ENCODE measurements around the gene CDAN1.
"Not testable (repeated sequence)": the region's sequence is repeated elsewhere in the genome, so short reads cannot be mapped to it uniquely, and the experiment has no call there.

The CDAN1 gene

GRCh38 chr15:42688301-42688700 lies 48.6 kb downstream of the CDAN1 start:
- H3K4me3 ChIP-seq (ENCODE audit: low read depth, low read length) = no peak overlapping the region

GRCh38 chr15:42687740-42688139 lies 49.2 kb downstream of the CDAN1 start:
- H3K4me3 ChIP-seq (ENCODE audit: low read depth, low read length) = no peak overlapping the region
- TF ChIP-seq, protein P1, sequence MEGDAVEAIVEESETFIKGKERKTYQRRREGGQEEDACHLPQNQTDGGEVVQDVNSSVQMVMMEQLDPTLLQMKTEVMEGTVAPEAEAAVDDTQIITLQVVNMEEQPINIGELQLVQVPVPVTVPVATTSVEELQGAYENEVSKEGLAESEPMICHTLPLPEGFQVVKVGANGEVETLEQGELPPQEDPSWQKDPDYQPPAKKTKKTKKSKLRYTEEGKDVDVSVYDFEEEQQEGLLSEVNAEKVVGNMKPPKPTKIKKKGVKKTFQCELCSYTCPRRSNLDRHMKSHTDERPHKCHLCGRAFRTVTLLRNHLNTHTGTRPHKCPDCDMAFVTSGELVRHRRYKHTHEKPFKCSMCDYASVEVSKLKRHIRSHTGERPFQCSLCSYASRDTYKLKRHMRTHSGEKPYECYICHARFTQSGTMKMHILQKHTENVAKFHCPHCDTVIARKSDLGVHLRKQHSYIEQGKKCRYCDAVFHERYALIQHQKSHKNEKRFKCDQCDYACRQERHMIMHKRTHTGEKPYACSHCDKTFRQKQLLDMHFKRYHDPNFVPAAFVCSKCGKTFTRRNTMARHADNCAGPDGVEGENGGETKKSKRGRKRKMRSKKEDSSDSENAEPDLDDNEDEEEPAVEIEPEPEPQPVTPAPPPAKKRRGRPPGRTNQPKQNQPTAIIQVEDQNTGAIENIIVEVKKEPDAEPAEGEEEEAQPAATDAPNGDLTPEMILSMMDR (IDR thresholded peaks at IDR 0.05; ENCODE audit: borderline replicate concordance, insufficient read depth, low read depth, low read length) = no peak

More at GRCh38 chr15:42688301-42688700, 48.6 kb downstream of the CDAN1 start:
- TF ChIP-seq, protein P1 (IDR thresholded peaks at IDR 0.05; ENCODE audit: borderline replicate concordance, insufficient read depth, low read depth, low read length) = no peak

- H3K4me3 ChIP-seq (ENCODE audit: low read depth, low read length) = no peak overlapping the region
- TF ChIP-seq, protein P1 (IDR thresholded peaks at IDR 0.05; ENCODE audit: borderline replicate concordance, insufficient read depth, low read depth, low read length) = no peak
Measured at GRCh38 chr15:42686281-42686680, 50.6 kb downstream of the CDAN1 start.

DNA sequence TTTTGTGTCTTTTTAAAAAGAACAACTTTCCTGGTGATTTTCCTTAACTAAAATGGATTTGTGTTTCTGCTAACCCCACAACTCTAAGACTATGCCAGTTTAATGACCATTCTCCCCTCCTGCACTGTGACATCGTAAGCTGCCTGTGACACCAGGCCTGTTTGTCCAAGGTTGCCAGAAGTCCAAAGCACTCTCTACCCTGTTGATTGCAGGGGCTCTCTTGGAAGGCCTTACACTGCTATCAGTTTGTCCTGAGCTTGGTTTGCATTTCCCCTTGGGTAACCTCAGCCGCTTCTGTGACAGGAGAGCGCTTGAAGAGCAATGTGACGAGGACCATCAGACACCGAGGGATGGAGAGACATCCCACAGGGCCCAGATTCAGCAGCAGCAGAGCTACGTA lies 55.8 kb downstream of the CDAN1 start:
- H3K4me3 ChIP-seq (ENCODE audit: low read depth, low read length) = no peak overlapping the region
- TF ChIP-seq, protein P1 (IDR thresholded peaks at IDR 0.05; ENCODE audit: borderline replicate concordance, insufficient read depth, low read depth, low read length) = no peak

DNA sequence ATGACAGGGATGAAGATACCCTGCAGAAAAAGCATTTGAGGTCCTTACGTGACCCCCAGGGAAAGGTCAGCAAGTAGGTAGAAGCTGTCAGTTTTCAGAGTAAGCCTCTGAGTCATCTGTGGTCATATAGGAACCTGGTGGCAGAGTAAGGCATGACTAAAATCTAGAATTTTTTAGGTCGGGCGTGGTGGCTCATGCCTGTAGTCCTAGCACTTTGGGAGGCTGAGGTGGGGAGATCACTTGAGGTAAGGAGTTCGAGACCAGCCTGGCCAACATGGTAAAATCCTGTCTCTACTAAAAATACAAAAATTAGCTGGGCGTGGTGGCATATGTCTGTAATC lies 56.8 kb downstream of the CDAN1 start:
- not testable (repeated sequence) for H3K4me3 ChIP-seq (ENCODE audit: low read depth, low read length)

DNA sequence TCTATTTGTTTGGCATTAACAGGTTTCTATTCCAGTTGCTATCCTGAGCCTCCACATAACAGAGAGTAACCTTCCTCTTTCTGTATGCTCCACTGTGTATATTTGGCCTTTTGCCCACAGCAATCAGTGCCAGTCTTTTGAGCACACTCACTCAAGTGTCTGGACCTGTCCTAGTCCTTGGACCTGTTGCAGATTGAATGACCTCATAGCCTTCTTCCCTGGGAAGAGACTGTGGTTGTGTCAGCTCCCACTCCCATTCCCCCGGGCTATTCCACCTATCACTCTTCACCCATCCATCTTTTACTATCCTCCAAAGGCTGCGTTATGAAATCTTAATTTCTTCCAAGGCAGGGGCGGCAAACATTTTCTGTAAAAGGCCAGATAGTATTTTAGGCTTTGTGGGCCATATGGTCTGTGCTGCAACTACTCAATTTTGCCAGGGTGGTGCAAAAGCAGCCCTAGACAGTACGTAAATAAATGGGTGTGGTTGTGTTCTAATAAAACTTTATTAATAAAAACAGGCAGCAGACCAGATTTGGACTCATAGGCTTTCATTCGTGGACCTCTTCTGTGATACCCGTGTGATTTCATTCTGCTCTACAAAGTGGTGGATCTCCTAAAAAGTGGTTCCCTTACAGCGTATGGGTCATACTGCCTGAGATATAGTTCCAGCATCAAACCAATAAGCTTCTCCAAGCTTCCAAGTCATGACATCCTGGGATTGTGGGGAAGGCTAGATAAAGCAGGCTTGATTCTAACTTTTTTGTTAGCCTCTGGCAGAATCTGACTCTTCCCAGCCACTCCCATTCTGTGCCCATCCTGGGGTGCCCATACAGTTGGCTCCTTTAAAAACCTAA lies 57.4 kb downstream of the CDAN1 start:
- TF ChIP-seq, protein P1 (IDR thresholded peaks at IDR 0.05; ENCODE audit: borderline replicate concordance, insufficient read depth, low read depth, low read length) = no peak
- no peak overlapping the region for H3K4me3 ChIP-seq (ENCODE audit: low read depth, low read length)

DNA sequence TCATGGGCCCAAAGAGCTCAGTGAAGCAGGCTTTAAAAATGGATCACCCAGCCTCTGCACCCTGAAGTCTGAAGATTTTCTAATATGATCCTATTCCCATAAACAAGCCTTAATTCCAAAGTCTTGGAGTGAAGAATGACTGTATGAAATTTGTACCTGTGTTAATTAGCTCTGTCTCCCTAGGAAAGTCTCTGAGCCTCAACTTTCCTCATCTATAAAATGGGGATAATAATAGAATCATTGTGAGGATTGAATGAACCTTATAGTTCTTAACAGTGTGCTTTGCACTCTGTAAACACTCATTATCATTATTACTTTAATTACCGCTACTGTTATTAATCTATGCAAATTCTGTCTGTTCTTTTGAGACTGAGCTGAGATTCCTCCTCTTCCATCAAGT lies 61.9 kb downstream of the CDAN1 start:
- TF ChIP-seq, protein P1 (IDR thresholded peaks at IDR 0.05; ENCODE audit: borderline replicate concordance, insufficient read depth, low read depth, low read length) = no peak
- no peak overlapping the region for H3K4me3 ChIP-seq (ENCODE audit: low read depth, low read length)

All from GM12875 (cell line).